ENCODE data around the gene ENO1. TPM values are rescaled to one million over a fixed set of nuclear protein-coding genes. Genes with fewer than 3 reads are reported as not detected.
A peak's percentile ranks its signal among the peaks of the same experiment; 100 is the strongest.

The ENO1 gene
- total RNA-seq, 3 donors from 2014 or later = 383 to 734 (median 494) TPM

DNA sequence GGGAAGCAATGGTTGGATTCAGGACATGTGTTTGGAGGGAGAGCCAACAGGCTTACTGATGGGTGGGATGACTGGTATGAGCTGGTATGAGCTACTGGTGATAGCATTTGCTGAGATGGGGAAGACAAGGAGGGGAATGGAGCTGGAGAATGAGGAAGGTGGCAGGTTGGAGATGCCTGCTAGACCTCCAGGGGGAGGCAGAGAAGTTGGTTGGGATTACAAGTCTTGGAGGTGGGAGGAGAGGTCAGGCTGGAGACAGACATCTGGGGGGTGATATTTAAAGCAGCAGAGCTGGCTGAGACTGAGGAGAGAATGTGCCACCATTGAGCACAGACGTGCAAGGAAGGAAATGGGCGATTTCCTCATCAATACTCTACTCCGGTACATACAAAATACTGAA lies 31.8 kb upstream of the ENO1 start:
- no peak for DNase-seq
- intact Hi-C loops (cut with DNase I, micrococcal nuclease) = no loop called here
- Histone ChIP-seq H3K4me3 (no peak overlapping the region), H3K4me1 (ENCODE audit: low read depth) (no peaks in the 10 kb centered on the region), H3K9me3 (no peaks in the 10 kb centered on the region), H3K36me3 (ENCODE audit: low read depth) (no peaks in the 10 kb centered on the region)
- ATAC-seq = no peak
- TF ChIP-seq, protein P1, sequence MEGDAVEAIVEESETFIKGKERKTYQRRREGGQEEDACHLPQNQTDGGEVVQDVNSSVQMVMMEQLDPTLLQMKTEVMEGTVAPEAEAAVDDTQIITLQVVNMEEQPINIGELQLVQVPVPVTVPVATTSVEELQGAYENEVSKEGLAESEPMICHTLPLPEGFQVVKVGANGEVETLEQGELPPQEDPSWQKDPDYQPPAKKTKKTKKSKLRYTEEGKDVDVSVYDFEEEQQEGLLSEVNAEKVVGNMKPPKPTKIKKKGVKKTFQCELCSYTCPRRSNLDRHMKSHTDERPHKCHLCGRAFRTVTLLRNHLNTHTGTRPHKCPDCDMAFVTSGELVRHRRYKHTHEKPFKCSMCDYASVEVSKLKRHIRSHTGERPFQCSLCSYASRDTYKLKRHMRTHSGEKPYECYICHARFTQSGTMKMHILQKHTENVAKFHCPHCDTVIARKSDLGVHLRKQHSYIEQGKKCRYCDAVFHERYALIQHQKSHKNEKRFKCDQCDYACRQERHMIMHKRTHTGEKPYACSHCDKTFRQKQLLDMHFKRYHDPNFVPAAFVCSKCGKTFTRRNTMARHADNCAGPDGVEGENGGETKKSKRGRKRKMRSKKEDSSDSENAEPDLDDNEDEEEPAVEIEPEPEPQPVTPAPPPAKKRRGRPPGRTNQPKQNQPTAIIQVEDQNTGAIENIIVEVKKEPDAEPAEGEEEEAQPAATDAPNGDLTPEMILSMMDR (IDR thresholded peaks at IDR 0.05) = no peak

DNA sequence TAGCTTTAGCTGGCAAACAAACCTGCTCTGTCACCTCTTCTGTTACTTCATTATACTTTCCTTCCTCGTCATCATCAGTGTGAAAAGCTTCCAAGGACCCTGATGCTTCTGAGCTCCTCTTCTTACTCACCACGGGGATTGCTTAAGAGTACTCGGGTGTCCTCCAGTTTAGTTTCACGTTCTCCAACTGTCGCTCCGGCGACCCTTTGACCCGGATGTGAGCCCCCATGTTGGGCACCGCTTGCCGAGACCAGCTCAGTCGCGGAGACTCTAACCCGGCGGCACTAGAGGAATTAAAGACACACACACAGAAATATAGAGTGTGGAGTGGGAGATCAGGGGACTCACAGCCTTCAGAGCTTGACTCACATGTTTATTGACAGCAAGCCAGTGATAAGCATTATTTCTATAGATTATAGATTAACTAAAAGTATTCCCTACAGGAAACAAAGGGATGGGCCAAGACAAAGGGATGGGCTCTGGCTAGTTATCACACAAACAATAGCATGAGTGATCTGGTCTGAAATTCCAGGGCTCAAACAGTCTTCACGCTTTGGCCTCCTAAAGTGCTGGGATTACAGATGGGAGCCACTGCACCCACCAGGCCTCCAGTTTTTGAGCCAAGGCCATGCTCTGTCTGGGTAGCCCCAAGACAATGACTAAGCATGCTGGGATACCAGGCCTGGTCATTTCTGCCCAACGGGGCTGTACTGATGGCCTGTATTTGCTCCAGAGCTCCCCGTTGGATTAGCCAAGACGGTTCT lies 30.1 kb upstream of the ENO1 start:
- H3K36me3 ChIP-seq (ENCODE audit: low read depth) = no peaks in the 10 kb centered on the region
- ATAC-seq (peak; percentile 40), DNase-seq (no peak)
- H3K9me3 ChIP-seq = no peaks in the 10 kb centered on the region
- H3K4me3 ChIP-seq = no peak overlapping the region
- no peaks in the 10 kb centered on the region for H3K4me1 ChIP-seq (ENCODE audit: low read depth)
- intact Hi-C loops (cut with DNase I, micrococcal nuclease) = no loop called here
- TF ChIP-seq, protein P1 (IDR thresholded peaks at IDR 0.05) = no peak

DNA sequence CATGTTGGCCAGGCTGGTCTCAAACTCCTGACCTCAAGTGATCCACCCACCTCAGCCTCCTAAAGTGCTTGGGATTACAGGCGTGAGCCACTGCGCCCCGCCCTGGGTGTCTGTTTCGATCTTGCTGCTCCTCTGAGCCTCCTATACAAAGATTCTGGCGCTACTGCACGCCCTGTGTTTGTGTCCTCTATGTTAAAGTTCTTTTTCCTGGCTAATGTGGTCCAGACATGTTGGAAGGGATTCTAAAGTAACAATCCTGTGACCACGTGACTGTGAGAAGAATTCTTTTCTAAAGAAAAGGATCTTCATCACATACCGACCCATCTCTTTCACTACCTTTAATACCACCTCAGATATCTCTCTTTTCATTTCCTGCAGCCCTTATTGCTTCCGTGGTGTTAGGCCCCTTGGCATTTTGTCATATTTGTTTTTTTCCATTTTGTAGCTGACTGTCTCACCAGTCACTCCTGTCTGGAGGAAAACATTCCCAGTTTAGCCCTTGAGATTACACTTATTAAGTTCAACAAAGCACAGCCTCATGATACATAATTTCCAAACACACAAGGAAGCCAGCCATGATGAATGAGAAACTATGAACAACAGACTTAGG lies 27.2 kb upstream of the ENO1 start:
- no peak overlapping the region for H3K4me3 ChIP-seq
- TF ChIP-seq, protein P1 (IDR thresholded peaks at IDR 0.05) = no peak
- H3K36me3 ChIP-seq (ENCODE audit: low read depth) = no peaks in the 10 kb centered on the region
- no peaks in the 10 kb centered on the region for H3K4me1 ChIP-seq (ENCODE audit: low read depth)
- intact Hi-C loops (cut with DNase I, micrococcal nuclease) = no loop called here
- DNase-seq (no peak), ATAC-seq (no peak)
- no peaks in the 10 kb centered on the region for H3K9me3 ChIP-seq

GRCh38 chr1:8903908-8904650 lies 25.6 kb upstream of the ENO1 start:
- intact Hi-C loops (cut with DNase I, micrococcal nuclease) = no loop called here
- TF ChIP-seq, protein P1 (IDR thresholded peaks at IDR 0.05) = no peak
- no peak for DNase-seq
- no peak for ATAC-seq
- Histone ChIP-seq H3K36me3 (ENCODE audit: low read depth) (no peaks in the 10 kb centered on the region), H3K9me3 (no peaks in the 10 kb centered on the region), H3K4me1 (ENCODE audit: low read depth) (no peaks in the 10 kb centered on the region), H3K4me3 (no peak overlapping the region)

- TF ChIP-seq, protein P1 (IDR thresholded peaks at IDR 0.05) = no peak
- H3K4me3 ChIP-seq = no peak overlapping the region
- H3K9me3 ChIP-seq = no peaks in the 10 kb centered on the region
- DNase-seq (no peak), ATAC-seq (no peak)
- H3K36me3 ChIP-seq (ENCODE audit: low read depth) = no peaks in the 10 kb centered on the region
- no peaks in the 10 kb centered on the region for H3K4me1 ChIP-seq (ENCODE audit: low read depth)
- intact Hi-C loops (cut with DNase I, micrococcal nuclease) = no loop called here
Measured at GRCh38 chr1:8903410-8903809, 24.9 kb upstream of the ENO1 start.
